Activated CD4-positive, CD25-positive, alpha-beta regulatory T cell treated with anti-CD3 and anti-CD28 coated beads, Interleukin-2, amount 50 U/mL, for 24 hours (primary cell): ENCODE results near the gene VKORC1L1.
"Not testable (repeated sequence)": the region's sequence is repeated elsewhere in the genome, so short reads cannot be mapped to it uniquely, and the experiment has no call there.

Experiments used
- ATAC-seq, 2 donors: fragments of 150-1000 bp; cut with Tn5 transposase; one replicate each; pipeline ENCODE4 v1.10.0; 2021; ENCODE audit warnings: mild to moderate bottlenecking in 1 of 2, moderate library complexity in 1 of 2

Gene VKORC1L1

GRCh38 chr7:65872776-65873581, at the start of gene VKORC1L1:
TSS of gene VKORC1L1 (plus strand) at chr7:65873074. CDS start at chr7:65873372, 298 bp downstream.
- ATAC-seq = peak; percentile 93 to 95

GRCh38 chr7:65827366-65827765, 45.5 kb upstream of the VKORC1L1 start:
- ATAC-seq = no peak

DNA sequence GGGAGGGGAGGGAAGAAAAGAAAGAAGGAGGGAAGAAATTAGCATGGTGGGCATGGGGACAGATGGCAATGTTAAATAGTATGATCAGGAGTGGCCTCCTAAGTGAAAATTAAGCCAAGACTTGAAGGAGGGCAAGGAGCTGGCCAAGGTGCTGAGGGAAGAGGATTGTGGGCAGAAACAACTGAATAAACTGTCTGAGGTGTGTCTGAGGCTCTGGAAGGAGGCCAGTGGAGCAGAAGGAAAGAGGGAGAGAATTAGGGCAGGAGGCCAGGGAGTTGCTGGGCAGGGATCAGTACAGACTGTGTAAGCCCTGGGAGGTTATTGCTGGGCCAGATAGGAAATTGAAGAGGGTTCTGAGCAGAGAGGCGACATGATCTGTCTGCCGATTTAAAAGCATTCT, 40.6 kb upstream of the VKORC1L1 start:
- ATAC-seq = no peak

GRCh38 chr7:65836684-65837083, 36.2 kb upstream of the VKORC1L1 start:
- ATAC-seq = not testable (repeated sequence)

- not testable (repeated sequence) for ATAC-seq
These were observed 35.3 kb upstream of the VKORC1L1 start for GRCh38 chr7:65837541-65837956.

DNA sequence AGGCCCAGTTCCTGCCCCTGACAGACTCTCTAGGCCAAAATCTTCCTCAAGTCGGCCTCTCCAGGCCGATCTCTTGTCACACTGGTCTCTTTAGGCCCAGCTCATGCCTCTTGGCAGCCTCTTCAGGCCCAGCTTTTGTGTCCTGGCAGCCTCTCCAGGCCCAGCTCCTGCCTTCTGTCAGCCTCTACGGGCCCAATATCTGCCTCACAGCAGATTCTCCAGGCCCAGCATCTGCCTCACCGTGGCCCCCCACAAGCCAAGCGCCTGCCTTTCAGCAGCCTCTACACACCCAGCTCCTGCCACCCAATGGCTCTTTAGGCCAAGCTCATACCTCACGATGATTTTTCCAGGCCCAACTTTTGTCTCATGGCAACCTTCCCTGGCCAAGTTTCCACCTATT, 33.0 kb upstream of the VKORC1L1 start:
- ATAC-seq = no peak

DNA sequence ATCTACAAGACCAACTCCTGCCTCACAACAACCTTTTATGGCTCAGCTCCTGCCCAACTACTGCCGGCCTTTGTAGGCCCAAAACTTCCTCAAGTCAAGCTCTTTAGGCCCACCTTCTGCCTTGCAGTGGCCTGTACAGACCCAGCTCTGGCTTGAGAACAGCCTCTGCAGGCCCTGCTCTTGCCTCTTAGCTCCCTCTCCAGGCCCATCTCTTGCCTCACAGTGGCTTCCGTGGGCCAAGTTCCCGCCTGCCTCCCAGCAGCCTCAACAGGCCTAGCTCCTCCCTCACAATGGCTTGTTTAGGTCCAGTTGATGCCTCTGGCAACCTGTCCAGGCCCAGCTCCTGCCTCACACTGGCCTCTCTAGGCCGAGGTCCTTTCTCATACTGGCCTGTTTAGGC, 32.4 kb upstream of the VKORC1L1 start:
- ATAC-seq = peak in 1 of 2 donors; percentile 74

- not testable (repeated sequence) for ATAC-seq
These were observed 29.3 kb upstream of the VKORC1L1 start for GRCh38 chr7:65843616-65844015.

DNA sequence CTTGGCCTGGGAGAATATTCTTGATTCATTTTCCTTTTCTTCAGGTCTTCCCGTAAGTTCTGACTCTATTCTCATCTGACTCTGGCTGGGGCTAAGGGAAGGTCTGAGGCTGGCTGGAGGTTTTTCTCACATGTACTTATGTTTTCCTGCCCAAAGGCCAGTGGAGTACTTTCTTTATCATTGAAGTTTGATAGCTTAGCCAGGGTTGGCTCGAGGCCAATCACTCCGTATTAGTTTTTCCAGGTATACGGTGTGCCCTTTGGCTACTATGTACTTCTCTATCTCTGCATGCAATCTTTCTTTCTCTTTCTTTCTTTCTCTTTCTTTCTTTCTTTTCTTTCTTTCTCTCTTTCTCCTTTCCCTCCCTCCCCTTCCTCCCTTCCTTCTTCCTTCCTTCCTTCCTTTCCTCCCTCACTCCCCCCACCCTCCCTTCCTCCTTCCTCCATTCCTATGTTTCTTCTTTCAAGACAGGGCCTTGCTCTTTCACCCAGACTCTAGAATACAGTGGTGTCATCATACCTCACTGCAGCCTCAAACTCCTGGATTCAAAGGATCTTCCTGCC, 26.8 kb upstream of the VKORC1L1 start:
- no peak for ATAC-seq

GRCh38 chr7:65853426-65853825, 19.4 kb upstream of the VKORC1L1 start:
- not testable (repeated sequence) for ATAC-seq

DNA sequence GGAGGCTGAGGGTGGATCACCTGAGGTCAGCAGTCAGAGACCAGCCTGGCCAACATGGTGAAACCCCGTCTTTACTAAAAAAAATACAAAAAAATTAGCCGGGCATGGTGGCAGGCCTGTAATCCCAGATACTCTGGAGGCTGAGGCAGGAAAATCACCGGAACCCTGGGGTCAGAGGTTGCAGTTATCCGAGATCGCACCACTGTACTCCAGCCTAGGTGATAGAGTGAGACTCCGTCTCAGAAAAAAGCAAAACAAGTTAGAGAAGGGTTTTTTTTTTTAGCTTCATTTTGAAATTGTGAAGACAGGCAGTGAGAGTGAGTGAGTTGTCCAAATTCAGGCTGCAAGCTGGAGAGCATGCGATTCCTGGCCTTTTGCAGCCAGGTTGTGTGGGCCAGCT, 19.0 kb upstream of the VKORC1L1 start:
- ATAC-seq = not testable (repeated sequence)

- ATAC-seq = not testable (repeated sequence)
These were observed 15.5 kb upstream of the VKORC1L1 start for GRCh38 chr7:65857321-65857894.

DNA sequence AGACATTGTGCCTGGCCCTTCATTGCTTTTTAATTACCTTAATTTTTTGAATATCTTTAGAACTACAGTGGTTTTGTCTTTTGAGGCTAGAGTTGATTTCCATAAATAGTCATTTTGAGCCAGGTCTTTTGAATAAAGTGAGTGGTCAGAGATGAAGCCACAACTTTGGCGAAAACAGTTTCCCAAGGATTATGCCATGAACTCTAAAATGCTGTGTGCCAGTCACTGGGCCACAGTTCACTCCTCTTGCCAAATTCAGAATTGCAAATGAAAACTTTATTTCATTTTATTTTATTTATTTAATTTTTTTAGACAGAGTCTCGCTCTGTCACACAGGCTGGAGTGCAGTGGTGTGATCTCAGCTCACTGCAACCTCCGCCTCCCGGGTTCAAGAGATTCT, 14.2 kb upstream of the VKORC1L1 start:
- not testable (repeated sequence) for ATAC-seq

DNA sequence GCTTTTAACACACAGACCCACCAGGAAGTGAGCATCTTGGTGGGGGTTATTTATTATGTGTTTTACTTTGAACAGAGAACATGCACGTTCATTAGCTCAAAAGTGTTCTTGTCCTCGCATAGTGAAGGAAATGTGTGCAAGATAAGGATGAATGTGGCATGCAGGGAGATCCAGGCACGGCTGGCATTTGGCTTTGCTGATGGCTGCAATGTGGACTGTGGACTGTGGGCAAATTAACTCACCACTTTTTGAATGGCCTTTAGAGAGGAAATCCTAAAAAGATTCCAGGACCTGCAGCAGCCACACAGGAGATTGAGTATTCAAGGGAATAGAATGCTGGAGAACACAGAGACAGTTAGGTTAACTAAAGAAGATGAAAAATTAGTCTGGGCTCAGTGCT, 6.6 kb upstream of the VKORC1L1 start:
- ATAC-seq = not testable (repeated sequence)

- ATAC-seq = not testable (repeated sequence)
These were observed 5.2 kb upstream of the VKORC1L1 start for GRCh38 chr7:65867681-65868080.

DNA sequence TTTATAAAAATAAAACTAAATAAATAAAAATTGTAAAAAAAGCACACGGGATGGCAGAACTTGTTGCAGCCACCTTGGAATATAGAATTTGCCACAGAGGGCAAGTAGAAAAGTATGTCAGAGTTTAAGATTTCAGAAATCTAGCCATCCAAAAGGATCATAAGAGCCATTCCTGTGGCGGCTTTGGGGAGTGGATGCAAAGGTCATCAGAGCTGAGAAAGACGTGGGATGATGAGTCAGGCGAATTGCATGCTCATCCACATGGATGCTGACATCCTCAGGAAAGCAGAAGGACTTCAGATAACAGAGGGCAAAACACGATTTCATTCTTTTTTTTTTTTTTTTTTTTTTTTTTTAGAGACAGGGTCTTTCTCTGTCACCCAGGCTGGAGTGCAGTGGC, 3.6 kb upstream of the VKORC1L1 start:
- ATAC-seq = not testable (repeated sequence)

DNA sequence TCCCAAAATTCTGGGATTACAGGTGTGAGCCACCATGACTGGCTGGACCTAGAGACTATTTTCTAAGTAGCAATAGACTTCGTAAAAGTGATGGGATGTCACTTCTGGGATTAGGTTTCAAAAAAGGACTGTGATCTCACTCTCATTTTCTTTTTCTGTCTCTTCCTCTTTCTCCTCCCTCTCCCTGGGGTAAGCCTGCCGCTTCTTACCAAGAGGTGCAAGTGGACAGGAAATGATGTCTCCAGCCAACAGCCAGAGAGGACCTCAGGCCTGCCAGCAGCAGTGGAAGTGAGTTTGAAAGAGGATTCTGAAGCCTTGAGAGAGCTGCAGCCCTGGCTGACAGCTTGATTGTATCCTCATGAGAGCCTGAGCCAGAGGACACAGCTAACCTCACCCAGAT, 1.4 kb upstream of the VKORC1L1 start:
- ATAC-seq = not testable (repeated sequence)

DNA sequence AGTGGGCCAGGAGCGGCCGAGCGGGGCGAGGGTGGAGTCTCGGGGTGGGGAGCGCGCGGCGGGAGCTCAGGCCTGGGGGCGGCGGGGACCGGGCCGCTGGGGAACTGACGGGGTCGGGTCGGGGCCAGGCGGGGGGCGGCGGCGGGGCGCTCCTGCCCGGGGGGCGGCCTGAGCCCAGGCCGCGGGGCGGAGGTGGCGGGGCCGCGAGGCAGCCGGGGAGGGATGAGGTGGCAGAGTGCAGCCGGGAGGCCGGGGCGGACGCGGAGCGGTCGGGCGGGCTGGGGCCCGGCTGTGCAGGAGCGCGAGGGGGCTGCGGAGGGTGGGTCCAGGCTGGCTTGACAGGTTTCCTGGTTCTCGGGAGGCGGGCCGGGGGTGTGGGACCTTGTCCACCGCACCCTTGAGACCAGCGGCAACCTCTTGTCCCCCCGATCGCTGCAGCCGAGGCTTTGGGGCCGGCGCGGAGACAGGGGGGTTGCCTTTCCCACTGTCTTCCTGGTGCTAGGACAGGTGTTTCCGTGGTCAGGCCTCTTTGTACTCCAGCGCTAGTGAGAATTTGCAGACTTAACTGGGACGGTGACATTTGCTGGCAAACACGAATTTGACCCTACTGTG, 814 bp downstream of the VKORC1L1 start:
- peak; percentile 19 to 27 for ATAC-seq

- ATAC-seq = not testable (repeated sequence)
These were observed 2.8 kb downstream of the VKORC1L1 start for GRCh38 chr7:65875715-65876114.

- ATAC-seq = not testable (repeated sequence)
These were observed 6.6 kb downstream of the VKORC1L1 start for GRCh38 chr7:65879292-65880153.

GRCh38 chr7:65880242-65880641, 7.4 kb downstream of the VKORC1L1 start:
- ATAC-seq = not testable (repeated sequence)

GRCh38 chr7:65884983-65885382, 12.1 kb downstream of the VKORC1L1 start:
- not testable (repeated sequence) for ATAC-seq
